BLaER1 (cell line): ENCODE data around the gene C1orf167.

Experiments
- H3K27ac ChIP-seq: shearing (Covaris generic); formaldehyde crosslinking; 2 replicates; pipeline ENCODE4 v1.8.1; 2022
- H3K27me3 ChIP-seq: shearing (Covaris generic); formaldehyde crosslinking; 2 replicates; pipeline ENCODE4 v1.8.1; 2022
- H3K36me3 ChIP-seq: shearing (Covaris generic); formaldehyde crosslinking; 2 replicates; pipeline ENCODE4 v1.8.1; 2022
- H3K4me1 ChIP-seq: shearing (Covaris generic); formaldehyde crosslinking; 2 replicates; pipeline ENCODE4 v1.8.1; 2022
- H3K4me2 ChIP-seq: shearing (Covaris generic); formaldehyde crosslinking; 2 replicates; pipeline ENCODE4 v1.8.1; 2022
- H3K4me3 ChIP-seq: shearing (Covaris generic); formaldehyde crosslinking; 2 replicates; pipeline ENCODE4 v1.8.1; 2022
- H3K9ac ChIP-seq: shearing (Covaris generic); formaldehyde crosslinking; 2 replicates; pipeline ENCODE4 v1.8.1; 2022
- H3K9me3 ChIP-seq: shearing (Covaris generic); formaldehyde crosslinking; 2 replicates; pipeline ENCODE4 v1.8.1; 2022
- H4K20me1 ChIP-seq: shearing (Covaris generic); formaldehyde crosslinking; 2 replicates; pipeline ENCODE4 v1.8.1; 2022
- Cebpa-rat ChIP-seq: shearing (Covaris generic); IDR thresholded peaks from 2 replicates; pipeline ENCODE4 v1.8.1; 2022

C1orf167 gene

DNA sequence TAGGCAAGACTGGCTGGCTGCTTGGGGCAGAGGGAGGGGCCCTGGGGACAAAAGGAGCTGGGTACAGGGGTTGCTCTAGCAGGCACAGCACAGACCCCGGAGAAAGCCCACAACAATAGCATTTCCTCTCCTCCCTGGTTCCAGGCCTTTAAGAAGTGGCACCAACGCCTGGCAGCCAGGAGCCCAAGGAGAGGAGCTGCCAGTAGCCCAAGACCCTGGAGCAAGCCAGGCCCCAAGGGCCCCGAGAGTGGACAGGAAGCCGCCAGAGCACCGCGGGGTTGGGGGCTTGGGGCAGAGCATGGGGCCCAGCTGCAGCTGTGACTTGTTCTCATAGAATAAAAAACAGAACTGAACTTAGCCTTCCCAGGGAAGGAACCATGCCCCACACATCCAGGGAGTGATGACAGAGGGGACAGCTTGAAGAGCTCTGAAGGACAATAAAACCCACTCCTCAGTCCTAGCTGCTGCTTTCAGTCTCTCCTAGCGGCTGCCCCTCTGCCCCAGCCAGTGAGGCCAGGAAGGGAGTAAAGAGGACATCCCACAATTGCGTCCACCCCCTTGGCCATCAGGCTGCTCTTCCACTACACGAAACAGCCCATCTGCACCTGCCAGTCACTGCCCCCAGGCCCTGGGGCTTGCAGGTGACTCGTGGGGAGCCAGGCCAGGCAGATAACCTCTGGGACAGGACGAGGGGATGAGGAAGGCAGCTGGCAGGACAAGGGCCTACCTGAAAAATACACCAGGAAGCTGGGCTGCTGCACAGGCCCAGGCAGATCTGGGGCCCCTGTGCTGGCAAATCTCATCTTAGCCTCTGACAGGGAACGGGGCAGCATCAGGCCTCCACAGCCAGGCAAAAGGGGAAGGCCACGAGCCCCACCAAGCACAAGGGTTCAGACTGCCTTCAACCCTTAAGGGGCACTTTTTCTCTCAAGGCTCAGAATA is 27.4 kb downstream of the C1orf167 start:
- peak overlapping the region; percentile 30; the same call in 1 of the 2 replicates for H3K9ac ChIP-seq

GRCh38 chr1:11790101-11790879 is 28.3 kb downstream of the C1orf167 start:
- Histone ChIP-seq H4K20me1 (no peaks in the 10 kb centered on the region), H3K9me3 (no peaks in the 10 kb centered on the region), H3K9ac (0 out of 2 replicates have a peak overlapping the region, but pooled peaks have one; percentile 30), H3K27ac (peak overlapping the region; percentile 41), H3K4me1 (peaks cover 47% of the 10 kb centered on the region), H3K36me3 (peaks cover 49% of the 10 kb centered on the region), H3K4me3 (no peak overlapping the region), H3K4me2 (peak overlapping the region; percentile 50), H3K27me3 (no peaks in the 10 kb centered on the region)
- no peak for TF ChIP-seq Cebpa-rat

More for the DNA sequence above, 27.4 kb downstream of the C1orf167 start:
- Histone ChIP-seq H3K4me1 (peaks cover 56% of the 10 kb centered on the region), H4K20me1 (no peaks in the 10 kb centered on the region), H3K27ac (peak overlapping the region; percentile 58), H3K4me2 (no peak overlapping the region), H3K36me3 (peaks cover 40% of the 10 kb centered on the region), H3K27me3 (no peaks in the 10 kb centered on the region), H3K4me3 (no peak overlapping the region), H3K9me3 (no peaks in the 10 kb centered on the region)
- no peak for TF ChIP-seq Cebpa-rat

DNA sequence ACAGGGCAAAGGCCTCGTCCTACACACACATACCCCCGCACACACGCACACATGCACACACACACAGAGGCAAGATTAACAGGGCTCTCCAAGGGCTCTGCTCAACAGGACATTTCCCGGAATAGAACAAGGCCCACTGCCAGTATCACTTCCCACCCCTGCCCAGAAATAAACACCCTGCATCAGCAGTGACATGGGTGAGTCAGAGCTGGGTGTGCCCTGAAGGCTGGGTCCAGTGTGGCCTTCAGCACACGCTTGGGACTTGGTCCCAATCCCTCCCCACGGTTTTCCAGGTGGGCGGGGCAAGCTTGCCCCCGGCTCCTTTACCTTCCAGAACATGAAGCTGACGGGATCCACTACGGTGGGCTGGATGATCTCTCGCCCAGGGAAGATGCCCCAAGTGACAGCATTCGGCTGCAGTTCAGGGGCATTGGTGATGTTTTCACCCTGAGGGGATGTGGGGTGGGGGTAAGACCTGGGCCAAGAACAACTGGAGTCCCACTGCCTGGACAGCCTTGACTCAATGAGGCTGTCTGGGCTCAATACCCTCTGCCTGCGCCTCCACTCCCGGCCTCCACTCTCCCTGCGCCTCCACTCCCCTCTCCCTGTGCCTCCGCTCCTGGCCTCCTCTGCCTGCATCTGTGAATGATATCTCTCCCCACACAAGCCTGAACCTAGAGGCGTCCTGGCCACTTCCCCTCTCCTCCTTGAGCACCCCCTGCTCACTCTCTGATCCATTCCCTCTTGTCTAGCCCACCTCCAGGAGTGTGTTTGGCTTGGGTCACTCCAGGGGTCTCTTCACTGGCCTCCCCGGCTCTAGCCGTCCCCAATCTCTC is 29.1 kb downstream of the C1orf167 start:
- no peak overlapping the region for H3K4me3 ChIP-seq
- 0 out of 2 replicates have a peak overlapping the region, but pooled peaks have one; percentile 6 for H3K9ac ChIP-seq
- no peaks in the 10 kb centered on the region for H4K20me1 ChIP-seq
- peaks cover 42% of the 10 kb centered on the region for H3K4me1 ChIP-seq
- no peak for TF ChIP-seq Cebpa-rat
- H3K27ac ChIP-seq: peak overlapping the region; percentile 41; the same call in 1 of the 2 replicates
- no peaks in the 10 kb centered on the region for H3K27me3 ChIP-seq
- H3K36me3 ChIP-seq: peaks cover 57% of the 10 kb centered on the region
- H3K9me3 ChIP-seq: no peaks in the 10 kb centered on the region
- H3K4me2 ChIP-seq: peak overlapping the region; percentile 50

- TF ChIP-seq Cebpa-rat: no peak
- Histone ChIP-seq H3K4me1 (peaks cover 42% of the 10 kb centered on the region), H3K9ac (no peak overlapping the region), H3K27me3 (no peaks in the 10 kb centered on the region), H3K9me3 (no peaks in the 10 kb centered on the region), H3K4me2 (no peak overlapping the region), H3K36me3 (peaks cover 61% of the 10 kb centered on the region), H4K20me1 (no peaks in the 10 kb centered on the region), H3K4me3 (no peak overlapping the region), H3K27ac (no peak overlapping the region)
Observed at GRCh38 chr1:11792106-11792505, 30.1 kb downstream of the C1orf167 start.

- Histone ChIP-seq H3K27me3 (no peaks in the 10 kb centered on the region), H3K9ac (no peak overlapping the region), H3K4me3 (no peak overlapping the region), H3K36me3 (peaks cover 62% of the 10 kb centered on the region), H3K4me2 (no peak overlapping the region), H4K20me1 (no peaks in the 10 kb centered on the region), H3K9me3 (no peaks in the 10 kb centered on the region), H3K4me1 (peaks cover 40% of the 10 kb centered on the region), H3K27ac (no peak overlapping the region)
- no peak for TF ChIP-seq Cebpa-rat
Observed at GRCh38 chr1:11793819-11794218, 31.8 kb downstream of the C1orf167 start.

GRCh38 chr1:11794446-11795237 is 32.6 kb downstream of the C1orf167 start:
- TF ChIP-seq Cebpa-rat: no peak
- Histone ChIP-seq H3K27ac (no peak overlapping the region), H3K27me3 (no peaks in the 10 kb centered on the region), H3K9me3 (no peaks in the 10 kb centered on the region), H3K4me1 (peaks cover 32% of the 10 kb centered on the region), H4K20me1 (no peaks in the 10 kb centered on the region), H3K4me3 (no peak overlapping the region), H3K36me3 (peaks cover 70% of the 10 kb centered on the region), H3K4me2 (no peak overlapping the region), H3K9ac (no peak overlapping the region)

- no peaks in the 10 kb centered on the region for H3K9me3 ChIP-seq
- no peaks in the 10 kb centered on the region for H3K27me3 ChIP-seq
- peaks cover 70% of the 10 kb centered on the region for H3K36me3 ChIP-seq
- H3K4me1 ChIP-seq: peaks cover 25% of the 10 kb centered on the region
- H3K4me2 ChIP-seq: no peak overlapping the region
- TF ChIP-seq Cebpa-rat: no peak
- no peaks in the 10 kb centered on the region for H4K20me1 ChIP-seq
- H3K9ac ChIP-seq: no peak overlapping the region
- no peak overlapping the region for H3K27ac ChIP-seq
- H3K4me3 ChIP-seq: no peak overlapping the region
Observed at GRCh38 chr1:11795238-11795890, 33.4 kb downstream of the C1orf167 start.

DNA sequence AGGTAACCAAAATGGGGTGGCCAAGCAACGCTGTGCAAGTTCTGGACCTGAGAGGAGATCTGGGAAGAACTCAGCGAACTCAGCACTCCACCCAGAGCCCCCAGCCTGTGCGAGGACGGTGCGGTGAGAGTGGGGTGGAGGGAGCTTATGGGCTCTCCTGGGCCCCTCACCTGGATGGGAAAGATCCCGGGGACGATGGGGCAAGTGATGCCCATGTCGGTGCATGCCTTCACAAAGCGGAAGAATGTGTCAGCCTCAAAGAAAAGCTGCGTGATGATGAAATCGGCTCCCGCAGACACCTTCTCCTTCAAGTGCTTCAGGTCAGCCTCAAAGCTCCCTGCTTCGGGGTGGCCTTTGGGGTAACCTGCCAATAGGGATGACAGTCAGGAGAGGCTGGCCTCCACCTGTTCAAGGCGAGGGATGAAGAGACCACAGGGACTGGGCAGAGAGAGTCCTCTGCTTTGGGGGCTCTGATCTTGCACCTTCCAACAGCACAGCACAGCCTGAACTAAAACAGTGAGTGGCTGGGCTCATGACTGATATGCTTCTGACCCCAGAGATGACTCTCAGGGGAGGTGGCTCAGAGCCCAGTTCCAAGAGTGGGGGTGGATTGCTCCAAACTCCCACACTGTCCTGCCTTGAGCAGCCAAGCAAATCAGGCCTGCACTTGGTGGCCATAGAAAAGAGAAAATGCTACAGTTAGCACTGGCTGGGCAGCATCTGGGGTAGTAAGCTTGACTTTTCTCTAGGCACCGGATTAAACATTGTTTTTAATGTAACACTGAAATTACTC is 34.2 kb downstream of the C1orf167 start:
- Histone ChIP-seq H3K9me3 (no peaks in the 10 kb centered on the region), H3K4me2 (peak overlapping the region; percentile 26), H3K4me3 (no peak overlapping the region), H3K27me3 (no peaks in the 10 kb centered on the region), H3K4me1 (peaks cover 16% of the 10 kb centered on the region), H4K20me1 (no peaks in the 10 kb centered on the region), H3K27ac (no peak overlapping the region), H3K9ac (0 out of 2 replicates have a peak overlapping the region, but pooled peaks have one; percentile 2), H3K36me3 (peaks cover 71% of the 10 kb centered on the region)
- TF ChIP-seq Cebpa-rat: no peak
